Measurements from ENCODE around the gene ALKBH5. TPM values are rescaled to one million over a fixed set of nuclear protein-coding genes. Genes with fewer than 3 reads are reported as not detected.

The ALKBH5 gene
- total RNA-seq, 1 experiment from 2014 or later, result 105 TPM

DNA sequence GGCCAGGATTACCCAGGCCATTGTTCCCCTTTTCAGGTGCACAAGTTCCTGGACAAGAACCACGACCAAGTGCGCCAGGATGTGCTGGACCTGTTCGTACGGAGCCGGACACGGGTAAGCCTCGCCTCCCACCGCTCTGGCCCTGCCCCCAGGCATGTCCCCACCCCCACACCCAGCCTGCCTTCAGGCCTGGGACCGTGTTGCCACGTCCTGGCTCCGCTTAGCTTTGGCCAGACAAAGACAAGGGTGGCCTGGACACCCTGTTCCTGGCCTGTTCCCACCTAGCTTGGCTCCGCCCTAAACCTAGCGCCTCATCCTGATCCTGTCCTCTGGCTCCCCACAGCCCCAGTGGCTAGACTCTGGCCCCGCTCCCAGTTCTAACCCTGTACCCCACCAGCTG, 44.1 kb upstream of the ALKBH5 start:
- ATAC-seq (peak; percentile 10), DNase-seq (ENCODE audit: low spot score) (no peak)
- no peaks in the 10 kb centered on the region for H3K9me3 Mint-ChIP-seq
- H3K36me3 Mint-ChIP-seq, result no peaks in the 10 kb centered on the region
- CTCF ChIA-PET, result interaction anchor here (0.5 to 5.1 kb wide), 16 partner anchors 9 to 85 kb away, joined by 3 to 89 read pairs (median 6); partner anchors contain the start of gene ALKBH5
- H3K27ac Mint-ChIP-seq, result no peak overlapping the region
- POLR2A ChIA-PET, result interaction anchor here (0.9 kb wide), 1 partner anchor 44 kb away, joined by 4 read pairs; the partner anchor contains the start of gene ALKBH5
- H3K27me3 Mint-ChIP-seq (ENCODE audit: low read depth), result no peaks in the 10 kb centered on the region
- H3K4me1 Mint-ChIP-seq, result peaks cover 12% of the 10 kb centered on the region
- TF ChIP-seq, protein P1, sequence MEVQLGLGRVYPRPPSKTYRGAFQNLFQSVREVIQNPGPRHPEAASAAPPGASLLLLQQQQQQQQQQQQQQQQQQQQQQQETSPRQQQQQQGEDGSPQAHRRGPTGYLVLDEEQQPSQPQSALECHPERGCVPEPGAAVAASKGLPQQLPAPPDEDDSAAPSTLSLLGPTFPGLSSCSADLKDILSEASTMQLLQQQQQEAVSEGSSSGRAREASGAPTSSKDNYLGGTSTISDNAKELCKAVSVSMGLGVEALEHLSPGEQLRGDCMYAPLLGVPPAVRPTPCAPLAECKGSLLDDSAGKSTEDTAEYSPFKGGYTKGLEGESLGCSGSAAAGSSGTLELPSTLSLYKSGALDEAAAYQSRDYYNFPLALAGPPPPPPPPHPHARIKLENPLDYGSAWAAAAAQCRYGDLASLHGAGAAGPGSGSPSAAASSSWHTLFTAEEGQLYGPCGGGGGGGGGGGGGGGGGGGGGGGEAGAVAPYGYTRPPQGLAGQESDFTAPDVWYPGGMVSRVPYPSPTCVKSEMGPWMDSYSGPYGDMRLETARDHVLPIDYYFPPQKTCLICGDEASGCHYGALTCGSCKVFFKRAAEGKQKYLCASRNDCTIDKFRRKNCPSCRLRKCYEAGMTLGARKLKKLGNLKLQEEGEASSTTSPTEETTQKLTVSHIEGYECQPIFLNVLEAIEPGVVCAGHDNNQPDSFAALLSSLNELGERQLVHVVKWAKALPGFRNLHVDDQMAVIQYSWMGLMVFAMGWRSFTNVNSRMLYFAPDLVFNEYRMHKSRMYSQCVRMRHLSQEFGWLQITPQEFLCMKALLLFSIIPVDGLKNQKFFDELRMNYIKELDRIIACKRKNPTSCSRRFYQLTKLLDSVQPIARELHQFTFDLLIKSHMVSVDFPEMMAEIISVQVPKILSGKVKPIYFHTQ (CRISPR knock-in tag; IDR thresholded peaks at IDR 0.05), result no peak
- no peak for TF ChIP-seq EMX1 (CRISPR knock-in tag; IDR thresholded peaks at IDR 0.05)
- TF ChIP-seq, protein P2, sequence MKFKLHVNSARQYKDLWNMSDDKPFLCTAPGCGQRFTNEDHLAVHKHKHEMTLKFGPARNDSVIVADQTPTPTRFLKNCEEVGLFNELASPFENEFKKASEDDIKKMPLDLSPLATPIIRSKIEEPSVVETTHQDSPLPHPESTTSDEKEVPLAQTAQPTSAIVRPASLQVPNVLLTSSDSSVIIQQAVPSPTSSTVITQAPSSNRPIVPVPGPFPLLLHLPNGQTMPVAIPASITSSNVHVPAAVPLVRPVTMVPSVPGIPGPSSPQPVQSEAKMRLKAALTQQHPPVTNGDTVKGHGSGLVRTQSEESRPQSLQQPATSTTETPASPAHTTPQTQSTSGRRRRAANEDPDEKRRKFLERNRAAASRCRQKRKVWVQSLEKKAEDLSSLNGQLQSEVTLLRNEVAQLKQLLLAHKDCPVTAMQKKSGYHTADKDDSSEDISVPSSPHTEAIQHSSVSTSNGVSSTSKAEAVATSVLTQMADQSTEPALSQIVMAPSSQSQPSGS (CRISPR knock-in tag; IDR thresholded peaks at IDR 0.05; ENCODE audit: borderline replicate concordance, low read depth), result no peak
- TF ChIP-seq, protein P3, sequence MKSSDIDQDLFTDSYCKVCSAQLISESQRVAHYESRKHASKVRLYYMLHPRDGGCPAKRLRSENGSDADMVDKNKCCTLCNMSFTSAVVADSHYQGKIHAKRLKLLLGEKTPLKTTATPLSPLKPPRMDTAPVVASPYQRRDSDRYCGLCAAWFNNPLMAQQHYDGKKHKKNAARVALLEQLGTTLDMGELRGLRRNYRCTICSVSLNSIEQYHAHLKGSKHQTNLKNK (CRISPR knock-in tag; IDR thresholded peaks at IDR 0.05), result no peak
- no peak for TF ChIP-seq SP1 (CRISPR knock-in tag; conservative IDR thresholded peaks at IDR 0.05)
- TF ChIP-seq CTCF (IDR thresholded peaks at IDR 0.05), result no peak
- no peak for TF ChIP-seq SOX15 (CRISPR knock-in tag; IDR thresholded peaks at IDR 0.05)
- no peak for TF ChIP-seq SMAD3 (CRISPR knock-in tag; IDR thresholded peaks at IDR 0.05; ENCODE audit: borderline replicate concordance)
- TF ChIP-seq ZNF138 (CRISPR knock-in tag; conservative IDR thresholded peaks at IDR 0.05), result no peak
- TF ChIP-seq, protein P4, sequence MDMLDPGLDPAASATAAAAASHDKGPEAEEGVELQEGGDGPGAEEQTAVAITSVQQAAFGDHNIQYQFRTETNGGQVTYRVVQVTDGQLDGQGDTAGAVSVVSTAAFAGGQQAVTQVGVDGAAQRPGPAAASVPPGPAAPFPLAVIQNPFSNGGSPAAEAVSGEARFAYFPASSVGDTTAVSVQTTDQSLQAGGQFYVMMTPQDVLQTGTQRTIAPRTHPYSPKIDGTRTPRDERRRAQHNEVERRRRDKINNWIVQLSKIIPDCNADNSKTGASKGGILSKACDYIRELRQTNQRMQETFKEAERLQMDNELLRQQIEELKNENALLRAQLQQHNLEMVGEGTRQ (CRISPR knock-in tag; IDR thresholded peaks at IDR 0.05), result no peak
- TF ChIP-seq PREB (CRISPR knock-in tag; IDR thresholded peaks at IDR 0.05; ENCODE audit: borderline replicate concordance), result no peak
- TF ChIP-seq ELF4 (CRISPR knock-in tag; IDR thresholded peaks at IDR 0.05; ENCODE audit: low read depth), result no peak
- no peak for TF ChIP-seq ESRRA (CRISPR knock-in tag; IDR thresholded peaks at IDR 0.05; ENCODE audit: borderline replicate concordance)
- TF ChIP-seq MXD4 (CRISPR knock-in tag; IDR thresholded peaks at IDR 0.05; ENCODE audit: borderline replicate concordance), result no peak
- TF ChIP-seq NFATC4 (CRISPR knock-in tag; IDR thresholded peaks at IDR 0.05), result no peak
- no peak for TF ChIP-seq KAT7 (CRISPR knock-in tag; IDR thresholded peaks at IDR 0.05; ENCODE audit: borderline replicate concordance)
- TF ChIP-seq GABPB1 (CRISPR knock-in tag; IDR thresholded peaks at IDR 0.05), result no peak
- no peak for TF ChIP-seq ZNF121 (CRISPR knock-in tag; IDR thresholded peaks at IDR 0.05)
- no peak for TF ChIP-seq ATF6 (CRISPR knock-in tag; IDR thresholded peaks at IDR 0.05)
- H3K4me3 Mint-ChIP-seq, result no peak overlapping the region

All from WTC11 (cell line).